CD4-positive, alpha-beta memory T cell (primary cell): ENCODE measurements around the gene SIGLEC9. TPM values are rescaled to one million over a fixed set of nuclear protein-coding genes. Genes with fewer than 3 reads are reported as not detected.

Experiments
- CTCF ChIA-PET: fragments of 350-600 bp; sonication (Branson Sonifier 250); formaldehyde crosslinking; loops from one replicate; lab custom pipeline; 2021; ENCODE audit warnings: inconsistent platforms; ENCODE audit not compliant: partially characterized antibody; lab: Charles Lee
- POLR2A ChIA-PET: fragments of 350-600 bp; sonication (Branson Sonifier 250); formaldehyde crosslinking; loops from one replicate; lab custom pipeline; 2021; ENCODE audit not compliant: partially characterized antibody; lab: Charles Lee
- DNase-seq, 5 donors: peaks; one replicate each; pipeline versions ENCODE4 v3.0.0 to v3.0.0-alpha.2; 2020 to 2022; ENCODE audit warnings: mixed read lengths in 1 of 5
- H3K27ac ChIP-seq: one replicate; pipeline ENCODE4 v1.7.0; 2013; ENCODE audit warnings: low read depth, low read length
- H3K27me3 ChIP-seq: 2 replicates; pipeline ENCODE4 v1.7.0; 2013; ENCODE audit warnings: mild to moderate bottlenecking, low read length, moderate library complexity; ENCODE audit not compliant: insufficient read depth
- H3K36me3 ChIP-seq: 2 replicates; pipeline ENCODE4 v1.7.0; 2013; ENCODE audit warnings: mild to moderate bottlenecking, low read length, moderate library complexity; ENCODE audit not compliant: insufficient read depth
- H3K4me1 ChIP-seq: 2 replicates; pipeline ENCODE4 v1.7.0; 2013; ENCODE audit warnings: mild to moderate bottlenecking, low read length, moderate library complexity; ENCODE audit not compliant: insufficient read depth
- H3K4me3 ChIP-seq, 2 donors: one replicate each; pipeline ENCODE4 v1.7.0; 2013; ENCODE audit warnings: low read length in 2 of 2, mild to moderate bottlenecking in 1 of 2
- H3K9me3 ChIP-seq, 2 donors: one replicate each; pipeline ENCODE4 v1.7.0; 2013; ENCODE audit warnings: low read length in 2 of 2, control low read depth in 1 of 2; ENCODE audit not compliant: control insufficient read depth in 1 of 2
- H3K27ac Mint-ChIP-seq, 7 donors: one replicate each; pipeline ENCODE4 v1.8.0; 2020 to 2021; ENCODE audit warnings: mixed read lengths in 7 of 7, mild to moderate bottlenecking in 6 of 7, inconsistent platforms in 3 of 7, moderate library complexity in 3 of 7
- H3K27me3 Mint-ChIP-seq, 2 donors: one replicate each; pipeline ENCODE4 v1.8.0; 2020 to 2021; ENCODE audit warnings: mixed read lengths in 2 of 2
- H3K36me3 Mint-ChIP-seq, 2 donors: one replicate each; pipeline ENCODE4 v1.8.0; 2020 to 2021; ENCODE audit warnings: mixed read lengths in 2 of 2, inconsistent platforms in 1 of 2, mild to moderate bottlenecking in 1 of 2
- H3K4me1 Mint-ChIP-seq, 4 donors: one replicate each; pipeline ENCODE4 v1.8.0; 2020 to 2021; ENCODE audit warnings: mixed read lengths in 4 of 4, mild to moderate bottlenecking in 1 of 4
- H3K4me3 Mint-ChIP-seq, 8 donors: one replicate each; pipeline ENCODE4 v1.8.0; 2020 to 2021; ENCODE audit warnings: mixed read lengths in 8 of 8, mild to moderate bottlenecking in 7 of 8, moderate library complexity in 6 of 8, inconsistent platforms in 3 of 8
- H3K9me3 Mint-ChIP-seq, 8 donors: one replicate each; pipeline ENCODE4 v1.8.0; 2020 to 2021; ENCODE audit warnings: mixed read lengths in 8 of 8, mild to moderate bottlenecking in 5 of 8, inconsistent platforms in 3 of 8, moderate library complexity in 1 of 8
- intact Hi-C: fragments of 100-400 bp; cut with micrococcal nuclease; formaldehyde crosslinking; loops from one replicate; pipeline ENCODE4 v1.15.1; 2023
- polyA plus RNA-seq, 2 donors: library from polyadenylated mRNA; unstranded; fragments of 300-500 nt; fragmentation: Illumina TruSeq; gene quantifications; one replicate each; pipeline ENCODE4 v1.2.3, GENCODE V29; 2021
- total RNA-seq, 2 experiments: library from RNA; stranded (reverse); gene quantifications; one replicate each; pipeline ENCODE4 v1.2.3, GENCODE V29; 2021

Gene SIGLEC9
- total and polyA plus RNA-seq, 4 experiments from 2014 or later, result 2.4 to 3.9 (median 3.0) TPM

- H3K4me3 Mint-ChIP-seq, result no peak overlapping the region
- Histone ChIP-seq H3K9me3 (no peaks in the 10 kb centered on the region), H3K36me3 (no peaks in the 10 kb centered on the region), H3K4me3 (no peak overlapping the region), H3K27ac (no peak overlapping the region), H3K27me3 (no peaks in the 10 kb centered on the region), H3K4me1 (peaks cover 46% of the 10 kb centered on the region)
- DNase-seq, result no peak
- POLR2A ChIA-PET, result interaction anchor here (1.0 kb wide), 1 partner anchor 20 kb away, joined by 3 read pairs; no protein-coding TSS in a partner anchor
- intact Hi-C loops, result no loop called here
- H3K27ac Mint-ChIP-seq, result no peak overlapping the region
- CTCF ChIA-PET, result interaction anchor here (3.5 kb wide), 1 partner anchor 47 kb away, joined by 9 read pairs; no protein-coding TSS in a partner anchor
- H3K27me3 Mint-ChIP-seq, result no peaks in the 10 kb centered on the region
- H3K4me1 Mint-ChIP-seq, result peaks cover 27 to 54% (median 40%) of the 10 kb centered on the region in 4 donors
- H3K36me3 Mint-ChIP-seq, result peaks cover 0 to 16% of the 10 kb centered on the region in 2 donors
- H3K9me3 Mint-ChIP-seq, result peaks cover 0 to 2% (median 0%) of the 10 kb centered on the region in 8 donors
Observed at GRCh38 chr19:51111606-51112005, 13.1 kb upstream of the SIGLEC9 start.

- Mint-ChIP-seq H3K9me3 (no peaks in the 10 kb centered on the region), H3K4me3 (peak overlapping the region in 4 of 8 donors; percentile 13 to 46 (median 32)), H3K4me1 (peaks cover 26 to 43% (median 34%) of the 10 kb centered on the region in 4 donors), H3K36me3 (no peaks in the 10 kb centered on the region), H3K27me3 (no peaks in the 10 kb centered on the region), H3K27ac (peak overlapping the region in 4 of 7 donors; percentile 9 to 76 (median 50))
- Histone ChIP-seq H3K4me1 (peaks cover 38% of the 10 kb centered on the region), H3K36me3 (no peaks in the 10 kb centered on the region), H3K4me3 (no peak overlapping the region), H3K27ac (no peak overlapping the region), H3K27me3 (no peaks in the 10 kb centered on the region), H3K9me3 (no peaks in the 10 kb centered on the region)
- ChIA-PET CTCF (interaction anchor here (1.0 to 1.5 kb wide), 3 partner anchors 15 to 44 kb away, joined by 3 to 4 read pairs (median 3); no protein-coding TSS in a partner anchor), POLR2A (interaction anchor here (1.1 kb wide), 1 partner anchor 14 kb away, joined by 4 read pairs; no protein-coding TSS in a partner anchor)
- DNase-seq, result peak in 2 of 5 donors; percentile 31 to 33
- intact Hi-C loops, result no loop called here
Observed at GRCh38 chr19:51114087-51114729, 10.5 kb upstream of the SIGLEC9 start.

GRCh38 chr19:51116736-51117286 is 7.9 kb upstream of the SIGLEC9 start:
- no peaks in the 10 kb centered on the region for H3K9me3 ChIP-seq
- peak overlapping the region in 5 of 7 donors; percentile 27 to 72 (median 57) for H3K27ac Mint-ChIP-seq
- H3K9me3 Mint-ChIP-seq, result peaks cover 0 to 3% (median 0%) of the 10 kb centered on the region in 8 donors
- CTCF ChIA-PET, result no interaction called here
- intact Hi-C loops, result no loop called here
- peaks cover 34 to 63% (median 48%) of the 10 kb centered on the region in 4 donors for H3K4me1 Mint-ChIP-seq
- peak overlapping the region in 7 of 8 donors; percentile 17 to 74 (median 32) for H3K4me3 Mint-ChIP-seq
- peaks cover 46% of the 10 kb centered on the region for H3K4me1 ChIP-seq
- H3K36me3 Mint-ChIP-seq, result no peaks in the 10 kb centered on the region
- peak in 2 of 5 donors; percentile 12 to 45 for DNase-seq
- H3K27me3 ChIP-seq, result no peaks in the 10 kb centered on the region
- H3K4me3 ChIP-seq, result no peak overlapping the region
- no peaks in the 10 kb centered on the region for H3K36me3 ChIP-seq
- H3K27me3 Mint-ChIP-seq, result no peaks in the 10 kb centered on the region
- H3K27ac ChIP-seq, result no peak overlapping the region
- POLR2A ChIA-PET, result no interaction called here

GRCh38 chr19:51119101-51119500 is 5.6 kb upstream of the SIGLEC9 start:
- ChIA-PET POLR2A (interaction anchor here (0.6 kb wide), 1 partner anchor 322 kb away, joined by 4 read pairs; no protein-coding TSS in a partner anchor), CTCF (no interaction called here)
- H3K9me3 Mint-ChIP-seq, result peaks cover 0 to 4% (median 0%) of the 10 kb centered on the region in 8 donors
- H3K36me3 Mint-ChIP-seq, result peaks cover 3 to 5% of the 10 kb centered on the region in 2 donors
- Histone ChIP-seq H3K36me3 (no peaks in the 10 kb centered on the region), H3K27ac (no peak overlapping the region), H3K4me3 (no peak overlapping the region), H3K27me3 (no peaks in the 10 kb centered on the region), H3K4me1 (peaks cover 66% of the 10 kb centered on the region), H3K9me3 (no peaks in the 10 kb centered on the region)
- peak overlapping the region in 4 of 7 donors; percentile 5 to 48 (median 26) for H3K27ac Mint-ChIP-seq
- DNase-seq, result no peak
- intact Hi-C loops, result no loop called here
- no peaks in the 10 kb centered on the region for H3K27me3 Mint-ChIP-seq
- peaks cover 48 to 83% (median 64%) of the 10 kb centered on the region in 4 donors for H3K4me1 Mint-ChIP-seq
- peak overlapping the region in 3 of 8 donors; percentile 21 to 39 (median 36) for H3K4me3 Mint-ChIP-seq

- Histone ChIP-seq H3K4me3 (no peak overlapping the region), H3K36me3 (no peaks in the 10 kb centered on the region), H3K4me1 (peaks cover 66% of the 10 kb centered on the region), H3K9me3 (no peaks in the 10 kb centered on the region), H3K27me3 (no peaks in the 10 kb centered on the region), H3K27ac (no peak overlapping the region)
- H3K4me3 Mint-ChIP-seq, result no peak overlapping the region
- CTCF ChIA-PET, result interaction anchor here (1.1 kb wide), 1 partner anchor 37 kb away, joined by 4 read pairs; no protein-coding TSS in a partner anchor
- H3K27ac Mint-ChIP-seq, result peak overlapping the region in 1 of 7 donors; percentile 9
- no peaks in the 10 kb centered on the region for H3K27me3 Mint-ChIP-seq
- H3K36me3 Mint-ChIP-seq, result peaks cover 3 to 5% of the 10 kb centered on the region in 2 donors
- peaks cover 0 to 4% (median 0%) of the 10 kb centered on the region in 8 donors for H3K9me3 Mint-ChIP-seq
- peaks cover 46 to 83% (median 64%) of the 10 kb centered on the region in 4 donors for H3K4me1 Mint-ChIP-seq
- no peak for DNase-seq
- POLR2A ChIA-PET, result interaction anchor here (0.6 kb wide), 1 partner anchor 10 kb away, joined by 3 read pairs; no protein-coding TSS in a partner anchor
- intact Hi-C loops, result no loop called here
Observed at GRCh38 chr19:51119611-51120010, 5.1 kb upstream of the SIGLEC9 start.

GRCh38 chr19:51120160-51120559 is 4.5 kb upstream of the SIGLEC9 start:
- CTCF ChIA-PET, result interaction anchor here (1.1 kb wide), 1 partner anchor 37 kb away, joined by 4 read pairs; no protein-coding TSS in a partner anchor

More at GRCh38 chr19:51120160-51120559, 4.5 kb upstream of the SIGLEC9 start:
- no peak overlapping the region for H3K4me3 ChIP-seq
- POLR2A ChIA-PET, result interaction anchor here (0.6 kb wide), 1 partner anchor 10 kb away, joined by 3 read pairs; no protein-coding TSS in a partner anchor
- H3K27ac ChIP-seq, result no peak overlapping the region
- intact Hi-C loops, result no loop called here
- H3K27ac Mint-ChIP-seq, result peak overlapping the region in 1 of 7 donors; percentile 15
- H3K4me1 Mint-ChIP-seq, result peaks cover 47 to 83% (median 64%) of the 10 kb centered on the region in 4 donors
- H3K9me3 ChIP-seq, result no peaks in the 10 kb centered on the region
- H3K4me1 ChIP-seq, result peaks cover 66% of the 10 kb centered on the region
- no peak overlapping the region for H3K4me3 Mint-ChIP-seq
- DNase-seq, result no peak
- no peaks in the 10 kb centered on the region for H3K27me3 ChIP-seq
- peaks cover 0 to 4% (median 0%) of the 10 kb centered on the region in 8 donors for H3K9me3 Mint-ChIP-seq
- no peaks in the 10 kb centered on the region for H3K36me3 ChIP-seq
- H3K27me3 Mint-ChIP-seq, result no peaks in the 10 kb centered on the region
- peaks cover 3 to 5% of the 10 kb centered on the region in 2 donors for H3K36me3 Mint-ChIP-seq
